Stimulated activated CD4-positive, alpha-beta T cell treated with anti-CD3 and anti-CD28 coated beads, TNF-alpha, amount 100 ng/mL, for 1 hour (primary cell): ENCODE results near the gene AFG1L.

Experiments used
- DNase-seq, 3 donors: peaks; one replicate each; pipeline ENCODE4 v3.0.0-alpha.2; 2020; ENCODE audit warnings: low read depth in 3 of 3, low spot score in 1 of 3

The AFG1L gene

GRCh38 chr6:108568551-108569305 is 273.9 kb downstream of the AFG1L start:
- DNase-seq, result no peak

- DNase-seq, result no peak
Measured at GRCh38 chr6:108570517-108570916, 275.7 kb downstream of the AFG1L start.

GRCh38 chr6:108574457-108575141 is 279.7 kb downstream of the AFG1L start:
- no peak for DNase-seq
